HG02588 (cell line): ENCODE measurements around the gene ZNF85.
"Not testable (repeated sequence)": the region's sequence is repeated elsewhere in the genome, so short reads cannot be mapped to it uniquely, and the experiment has no call there.

Source experiments
- ATAC-seq: cut with Tn5 transposase; IDR thresholded peaks from one replicate; pipeline ENCODE4 v1.9.1; 2021; ENCODE audit warnings: mild to moderate bottlenecking, moderate library complexity; ENCODE audit not compliant: unreplicated experiment

ZNF85 gene

GRCh38 chr19:20923077-20923871, at the start of gene ZNF85:
Gene ZNF85 (plus strand): TSS chr19:20923251. CDS start chr19:20923401, 150 bp downstream.
- ATAC-seq, result peak; percentile 96

GRCh38 chr19:20879501-20879900, 43.5 kb upstream of the ZNF85 start:
- ATAC-seq, result no peak

GRCh38 chr19:20912973-20913372, 10.1 kb upstream of the ZNF85 start:
- ATAC-seq, result no peak

- ATAC-seq, result no peak
Observed at GRCh38 chr19:20925481-20925880, 2.4 kb downstream of the ZNF85 start.

- ATAC-seq, result no peak
Observed at GRCh38 chr19:20926796-20927195, 3.7 kb downstream of the ZNF85 start.

- ATAC-seq, result no peak
Observed at GRCh38 chr19:20928371-20928770, 5.3 kb downstream of the ZNF85 start.

- not testable (repeated sequence) for ATAC-seq
Observed at GRCh38 chr19:20936322-20936947, 13.4 kb downstream of the ZNF85 start.

- ATAC-seq, result not testable (repeated sequence)
Observed at GRCh38 chr19:20952561-20953095, 29.6 kb downstream of the ZNF85 start.

- ATAC-seq, result no peak
Observed at GRCh38 chr19:20964798-20965197, 41.7 kb downstream of the ZNF85 start.

GRCh38 chr19:20968092-20968491, 45.0 kb downstream of the ZNF85 start:
- no peak for ATAC-seq

- no peak for ATAC-seq
Observed at GRCh38 chr19:20969498-20969897, 46.4 kb downstream of the ZNF85 start.

- no peak for ATAC-seq
Observed at GRCh38 chr19:20969898-20970297, 46.8 kb downstream of the ZNF85 start.

- not testable (repeated sequence) for ATAC-seq
Observed at GRCh38 chr19:20992788-20993187, 69.7 kb downstream of the ZNF85 start.

GRCh38 chr19:20999731-21000352, 76.8 kb downstream of the ZNF85 start:
- peak; percentile 94 for ATAC-seq
